Esophagus mucosa (tissue), 1 donor: ENCODE results near the gene ANKS1B. TPM values are rescaled to one million over a fixed set of nuclear protein-coding genes. Genes with fewer than 3 reads are reported as not detected.

Source experiments
- ATAC-seq: fragments of 200-7000 bp; cut with Tn5 transposase; one replicate; pipeline ENCODE4 v1.9.1; 2020
- total RNA-seq: library from RNA; stranded (reverse); gene quantifications from one replicate; pipeline ENCODE4 v1.2.4, GENCODE V29; 2023
- donor health status: DM: yes; HTN: yes; CAD: no.

The ANKS1B gene
- total RNA-seq, 1 donor from 2014 or later = 2.8 TPM

DNA sequence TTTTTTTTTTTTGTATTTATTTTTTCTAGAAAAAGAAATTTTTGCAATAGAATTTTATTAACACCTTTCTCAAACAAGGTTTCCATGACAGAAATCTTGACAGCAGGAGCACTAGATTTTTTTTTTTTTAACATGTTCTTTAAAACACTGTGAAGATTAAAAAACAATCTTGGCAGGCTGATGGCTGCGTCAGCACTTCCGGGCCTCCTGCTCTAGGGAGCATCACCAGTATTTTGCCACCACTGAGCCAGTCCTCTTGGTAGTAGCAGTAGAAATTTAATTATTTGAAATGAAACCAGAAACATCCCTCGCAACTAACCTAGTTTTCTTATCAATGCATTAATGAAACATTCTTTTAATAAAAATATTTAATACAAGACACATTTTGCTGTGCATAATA, 1240.1 kb downstream of the ANKS1B start:
- ATAC-seq = no peak

- no peak for ATAC-seq
Observed at GRCh38 chr12:98743362-98743953, 1241.3 kb downstream of the ANKS1B start.

- no peak for ATAC-seq
Observed at GRCh38 chr12:98741556-98742265, 1243.0 kb downstream of the ANKS1B start.

DNA sequence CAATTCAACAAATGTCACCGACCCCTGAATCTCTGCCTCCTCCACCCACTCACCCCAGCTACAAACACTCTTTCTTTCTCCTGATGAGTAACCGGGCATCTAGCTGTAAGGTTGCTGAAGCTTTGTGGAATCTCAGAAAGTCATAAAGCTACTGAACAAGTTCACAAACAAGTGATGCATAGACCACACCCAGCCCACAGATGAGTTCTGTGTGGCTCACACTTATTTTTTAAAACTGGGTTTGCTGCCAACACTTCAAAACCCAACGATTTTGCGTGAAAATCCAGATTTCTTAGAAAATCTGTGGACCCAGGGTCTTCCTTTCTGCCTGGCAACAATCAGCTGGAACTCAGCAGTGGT, 1243.6 kb downstream of the ANKS1B start:
- no peak for ATAC-seq

DNA sequence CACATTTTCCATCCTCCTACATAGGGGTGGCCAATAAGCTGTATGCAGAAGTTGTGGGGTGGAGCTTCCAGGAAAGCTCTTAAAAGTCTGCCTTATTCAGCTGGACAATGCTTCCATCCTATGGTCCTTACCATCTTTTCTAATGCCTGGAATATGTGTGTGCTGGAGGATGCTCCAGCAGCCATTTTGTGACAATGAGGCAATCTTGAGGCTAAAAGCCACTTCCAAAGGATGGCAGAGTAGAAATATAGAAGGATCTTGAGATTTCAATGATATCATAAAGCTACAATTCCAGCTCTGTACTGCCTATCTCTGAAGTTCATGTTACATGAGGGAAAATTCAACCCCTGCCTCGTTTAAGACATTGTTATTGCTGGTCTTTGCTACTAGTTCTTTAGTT, 1244.0 kb downstream of the ANKS1B start:
- no peak for ATAC-seq

DNA sequence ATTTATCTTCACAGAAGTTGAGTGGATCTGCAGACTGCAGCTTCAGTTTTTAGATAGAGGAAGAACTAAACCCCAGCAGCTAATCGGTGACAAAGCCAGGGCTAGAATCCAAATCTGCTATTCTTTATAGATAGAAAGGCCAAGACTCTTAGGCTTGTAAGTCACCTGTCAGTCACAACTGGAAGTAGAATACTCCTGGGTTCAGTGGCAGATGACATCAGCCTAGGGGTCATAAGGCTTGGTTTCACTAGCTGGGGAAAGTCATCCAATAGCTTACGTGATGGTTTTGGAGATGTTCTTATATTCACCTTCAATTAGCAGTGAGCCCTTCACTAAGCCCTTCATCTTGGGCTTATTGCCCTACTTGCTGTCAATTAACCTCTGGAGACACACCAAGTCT, 1246.2 kb downstream of the ANKS1B start:
- ATAC-seq = no peak

DNA sequence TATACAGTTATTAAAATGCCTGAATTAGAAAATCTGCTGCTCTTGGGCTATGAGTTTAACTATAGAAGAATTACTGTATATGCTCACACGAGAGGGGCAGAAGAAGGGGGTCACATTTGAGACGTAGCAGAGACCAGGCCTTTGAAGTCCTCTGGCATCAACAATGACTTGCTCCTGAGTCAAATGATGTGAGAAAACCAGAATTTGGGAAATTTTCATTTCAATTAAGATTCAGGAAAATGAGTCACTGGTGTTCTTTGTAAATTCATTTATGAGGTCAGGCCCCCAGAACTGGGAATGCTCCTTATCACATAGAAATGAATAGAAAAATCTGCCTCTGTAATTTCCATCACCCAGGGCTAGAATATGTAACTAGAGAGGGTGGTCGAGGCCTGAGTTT, 1246.7 kb downstream of the ANKS1B start:
- no peak for ATAC-seq

- ATAC-seq = no peak
Observed at GRCh38 chr12:98737322-98737712, 1247.4 kb downstream of the ANKS1B start.

DNA sequence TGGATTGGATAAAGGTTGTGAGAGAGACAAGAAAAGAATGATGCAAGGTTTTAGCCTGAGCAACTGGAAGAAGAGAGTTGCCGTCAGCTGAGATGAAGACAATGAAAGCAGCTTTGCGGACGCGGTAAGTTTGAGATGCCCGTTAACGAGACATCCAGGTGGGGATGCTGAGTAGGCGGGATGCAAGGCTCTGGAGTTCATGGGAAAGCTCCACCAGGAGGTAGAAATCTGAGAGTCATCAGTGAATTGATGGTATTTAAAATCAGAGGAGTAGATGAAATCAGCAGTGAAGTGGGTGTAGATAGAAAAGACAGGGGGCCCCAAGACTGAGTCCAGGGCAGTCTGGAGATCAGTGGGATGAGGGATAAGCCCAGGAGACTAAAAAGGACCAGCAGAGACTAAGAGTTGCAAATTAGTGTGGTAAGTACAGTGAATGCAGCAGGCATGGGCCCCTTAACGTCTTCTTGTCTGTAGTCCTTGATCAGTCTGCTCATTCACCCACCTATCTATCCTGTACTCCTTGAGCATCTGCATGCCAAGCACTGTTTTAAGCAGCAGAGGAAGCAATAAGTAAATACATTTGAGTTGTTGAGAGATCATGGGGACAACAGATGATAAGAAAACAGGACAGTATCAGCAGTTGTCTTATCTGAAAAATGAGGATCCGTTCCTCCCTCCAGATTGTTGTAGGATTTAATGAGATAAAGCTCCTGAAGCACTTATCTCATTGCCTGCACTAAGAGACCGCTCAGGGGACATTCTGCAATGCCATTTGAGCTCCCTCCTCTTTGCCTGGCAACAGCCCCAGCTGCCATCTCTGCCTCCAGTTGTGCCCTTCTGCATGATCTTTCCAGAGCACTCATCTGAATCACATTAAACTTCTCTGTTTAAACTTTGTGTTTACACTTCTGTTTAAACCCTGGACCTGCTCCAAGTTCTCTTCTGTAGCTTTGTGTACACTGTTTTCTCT, 1248.1 kb downstream of the ANKS1B start:
- no peak for ATAC-seq

DNA sequence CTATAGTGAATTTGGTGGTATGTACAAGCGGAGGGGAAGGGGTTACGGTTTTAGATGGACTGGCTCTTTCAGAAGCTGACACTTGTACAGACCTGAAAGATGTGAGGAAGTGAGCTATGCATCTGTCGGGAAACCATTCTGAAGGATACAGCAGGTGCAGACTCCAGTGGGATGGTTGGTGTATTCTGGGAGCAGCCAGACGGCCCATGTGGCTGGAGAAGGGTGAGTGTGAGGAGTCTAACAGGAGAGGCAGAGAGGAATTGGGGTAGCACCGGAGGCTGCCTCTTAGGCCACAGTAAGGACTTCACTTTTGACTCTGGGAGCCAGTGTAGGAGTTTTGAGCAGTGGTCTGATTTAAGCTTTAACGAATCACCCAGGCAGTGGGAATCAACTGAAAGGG, 1248.9 kb downstream of the ANKS1B start:
- no peak for ATAC-seq

- no peak for ATAC-seq
Observed at GRCh38 chr12:98733667-98734350, 1250.9 kb downstream of the ANKS1B start.

DNA sequence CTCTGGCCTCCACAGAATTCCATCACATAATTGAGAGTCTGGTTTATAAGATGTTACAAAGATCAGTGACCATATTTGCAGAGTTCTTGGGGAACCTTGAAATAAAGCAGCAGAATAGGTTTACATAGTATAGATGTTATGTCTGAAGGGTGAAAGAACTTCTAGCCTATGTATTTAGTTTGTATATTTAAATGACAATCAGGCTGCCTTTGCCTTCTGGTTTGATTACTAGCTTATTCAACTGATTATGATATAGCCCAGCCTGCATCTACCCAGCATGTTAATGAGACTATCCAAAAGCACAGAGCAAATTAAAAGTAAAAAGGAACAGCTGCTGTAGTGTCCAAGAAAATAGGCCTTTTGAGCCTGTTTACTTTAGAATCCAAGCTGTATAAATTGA, 1254.3 kb downstream of the ANKS1B start:
- no peak for ATAC-seq

GRCh38 chr12:98727196-98727595, 1257.5 kb downstream of the ANKS1B start:
- no peak for ATAC-seq

DNA sequence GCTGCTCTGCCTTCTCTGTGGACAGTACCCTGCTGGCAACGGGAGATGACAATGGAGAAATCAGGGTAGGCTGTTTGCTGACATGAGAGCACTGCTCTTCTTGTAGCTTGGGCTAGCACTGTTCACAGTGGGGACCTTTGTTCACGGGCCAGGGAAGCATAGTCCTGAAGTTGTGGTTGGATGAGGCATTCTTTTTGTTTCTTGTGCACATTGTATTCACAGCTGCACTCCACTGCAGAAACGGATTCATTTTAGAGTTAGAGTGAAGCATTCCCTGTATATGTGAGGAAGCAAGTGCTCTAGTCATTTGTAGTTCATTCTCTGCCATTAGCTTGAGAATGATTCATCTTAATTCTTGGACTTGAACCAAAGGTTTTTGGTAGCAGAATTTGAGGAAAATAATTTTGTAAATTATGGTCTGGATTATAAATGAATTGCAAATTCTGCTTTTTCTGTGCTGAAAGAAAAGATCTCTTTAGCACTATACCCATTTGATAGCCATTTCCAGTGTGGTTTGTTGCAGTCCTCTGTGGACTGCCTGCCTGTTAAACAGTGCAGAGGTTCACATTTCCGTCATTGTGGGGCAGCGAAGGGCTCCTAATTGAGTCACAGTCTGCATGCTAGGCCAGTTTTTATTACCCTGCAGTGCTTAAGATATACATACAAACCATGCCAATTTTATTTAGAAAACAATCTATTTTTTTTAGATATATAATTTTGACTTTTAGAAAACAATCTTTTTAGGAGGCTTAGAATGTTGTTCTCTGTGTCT, 1259.1 kb downstream of the ANKS1B start:
- ATAC-seq = peak; percentile 51

DNA sequence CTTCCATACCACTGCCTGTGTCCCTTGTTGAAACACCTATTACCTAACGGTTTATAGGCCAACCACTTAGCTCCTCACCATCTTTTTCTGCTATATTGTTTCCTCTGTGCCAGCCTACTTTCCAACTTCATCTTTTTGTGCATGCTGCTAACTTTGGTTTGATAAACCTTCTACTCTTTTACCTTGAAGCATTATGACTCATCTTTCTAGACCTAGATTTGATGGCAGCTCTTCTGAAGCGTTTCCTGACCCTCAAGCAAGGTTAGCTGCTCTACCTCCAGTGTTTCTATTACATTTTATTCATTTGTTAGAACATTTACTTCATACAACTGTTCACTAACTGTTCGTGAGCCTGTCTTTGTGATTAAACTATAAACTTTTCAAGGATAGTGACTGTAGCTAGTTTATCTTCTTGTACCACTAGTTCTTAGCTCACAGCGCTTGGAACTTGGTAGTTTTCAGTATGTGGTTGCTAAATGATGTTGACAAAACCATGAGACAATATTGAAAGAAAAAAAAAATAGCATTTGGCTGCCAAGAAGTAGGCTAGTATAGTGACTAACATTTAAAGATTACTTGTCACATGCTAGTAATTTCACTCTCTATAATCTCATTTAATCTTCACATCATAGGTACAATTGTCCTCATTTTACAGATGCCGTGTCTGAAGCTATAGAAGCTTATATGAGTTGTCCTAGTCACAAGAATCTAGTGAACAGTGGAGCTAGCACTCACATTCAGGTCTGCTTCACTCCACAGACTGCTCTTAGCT, 1260.2 kb downstream of the ANKS1B start:
- ATAC-seq = no peak

GRCh38 chr12:98721204-98721702, 1263.5 kb downstream of the ANKS1B start:
- no peak for ATAC-seq

- ATAC-seq = no peak
Observed at GRCh38 chr12:98719515-98720504, 1264.9 kb downstream of the ANKS1B start.

DNA sequence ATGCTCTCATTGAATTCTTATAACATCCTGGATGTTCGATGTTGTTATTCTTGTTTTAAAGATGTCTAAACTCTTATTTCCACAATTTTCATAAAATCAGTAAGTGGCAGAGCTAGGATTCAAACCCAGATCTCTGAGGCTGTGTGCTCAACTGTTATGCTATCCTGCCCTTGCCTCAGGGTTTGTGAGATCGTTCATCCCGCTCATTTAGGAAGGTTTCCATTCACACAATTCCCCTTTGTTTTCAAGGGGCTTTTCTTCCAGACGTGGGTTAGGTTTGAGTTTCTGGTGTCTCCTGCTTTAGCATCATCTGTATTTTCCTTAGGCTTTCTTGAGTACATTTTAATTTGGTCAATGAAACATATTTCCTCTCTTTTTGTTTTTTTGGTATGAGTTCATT, 1270.3 kb downstream of the ANKS1B start:
- ATAC-seq = no peak

DNA sequence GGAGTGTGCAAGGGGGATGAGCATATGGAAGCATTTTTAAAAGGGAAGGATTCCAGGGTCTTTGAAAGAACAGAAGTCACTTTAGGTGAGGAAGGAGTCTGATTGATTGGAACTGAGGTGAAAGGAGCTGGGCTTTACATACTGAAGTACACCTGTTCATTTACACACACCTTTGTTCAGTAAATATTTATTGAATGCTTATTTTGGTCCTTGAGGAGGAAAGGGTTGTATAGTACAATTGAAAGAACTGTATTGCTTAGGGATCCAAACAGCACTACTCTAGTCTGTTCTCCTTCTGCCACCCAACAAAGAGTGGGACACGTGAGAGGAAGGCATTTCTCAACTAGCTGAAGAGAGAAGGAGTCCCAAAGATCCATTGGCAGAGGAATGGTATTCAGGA, 1275.7 kb downstream of the ANKS1B start:
- ATAC-seq = no peak

- no peak for ATAC-seq
Observed at GRCh38 chr12:98701166-98701565, 1283.6 kb downstream of the ANKS1B start.
